G401.6 (cell line): ENCODE data around the gene LCP2.

Experiments used
- FAIRE-seq: peaks from 2 replicates; lab custom pipeline; 2012; peaks lifted over from hg19 to GRCh38; lab: Jason Lieb, UNC

Gene LCP2

DNA sequence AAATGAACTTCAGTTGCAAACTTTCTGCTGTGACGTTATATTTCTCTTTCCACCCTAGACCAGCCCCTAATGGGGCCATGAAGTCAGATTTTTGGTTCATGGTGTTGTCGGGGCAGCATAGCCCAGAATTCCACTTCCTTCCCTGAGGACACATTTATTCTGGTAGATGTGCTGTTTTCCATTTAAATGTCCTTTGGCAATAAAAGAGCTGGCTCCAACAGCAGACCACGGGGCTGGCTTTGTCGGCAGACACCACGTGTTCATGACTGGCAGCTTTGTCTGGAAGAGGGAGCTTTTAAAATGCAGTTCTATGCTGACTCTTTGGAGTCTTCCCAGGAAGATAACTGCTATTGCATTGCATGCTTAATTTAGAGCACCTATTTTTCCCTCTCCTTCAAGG is 17.6 kb upstream of the LCP2 start:
- no peak for FAIRE-seq

GRCh38 chr5:170314541-170315095 is 17.0 kb upstream of the LCP2 start:
- no peak for FAIRE-seq

GRCh38 chr5:170313816-170314215 is 16.2 kb upstream of the LCP2 start:
- FAIRE-seq = no peak

DNA sequence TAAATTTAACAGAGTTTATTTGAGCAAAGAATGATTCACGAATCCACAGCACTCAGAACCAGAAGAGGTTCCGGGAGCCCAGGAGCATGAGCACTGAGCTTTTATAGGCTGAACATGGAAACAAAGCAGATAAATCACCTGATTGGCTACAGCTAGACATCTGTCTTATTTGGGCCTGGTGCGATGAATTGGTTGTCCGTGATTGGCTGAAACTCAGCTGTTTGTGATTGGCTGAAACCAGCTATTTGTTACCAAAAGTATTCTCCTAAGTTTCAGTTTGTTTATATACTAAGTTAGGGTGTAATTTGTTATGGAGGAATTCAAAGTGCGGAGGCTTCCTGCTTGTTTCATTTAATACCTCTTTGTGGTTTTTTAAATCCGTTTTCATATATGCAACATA is 15.8 kb upstream of the LCP2 start:
- no peak for FAIRE-seq

DNA sequence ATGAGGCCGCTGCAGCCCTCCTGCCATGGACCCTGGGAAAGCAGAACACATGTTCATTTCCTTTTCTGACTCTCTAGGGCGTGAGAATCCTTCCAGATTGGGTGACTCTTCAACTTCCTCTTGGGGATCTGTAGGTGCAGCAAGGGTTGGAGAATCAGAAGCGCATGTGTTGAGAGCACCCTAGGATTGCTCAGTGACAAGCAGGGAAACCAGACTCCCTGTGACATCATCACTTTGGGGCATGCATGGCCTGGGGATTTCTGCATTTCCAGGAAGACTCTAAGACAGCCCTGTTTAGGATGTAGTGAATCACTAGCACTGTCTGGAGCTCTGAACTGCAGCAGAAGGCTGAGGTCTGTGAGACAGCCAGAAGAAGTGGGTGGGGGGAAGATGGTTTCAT is 15.1 kb upstream of the LCP2 start:
- FAIRE-seq = no peak

GRCh38 chr5:170312301-170312595 is 14.7 kb upstream of the LCP2 start:
- FAIRE-seq = no peak

DNA sequence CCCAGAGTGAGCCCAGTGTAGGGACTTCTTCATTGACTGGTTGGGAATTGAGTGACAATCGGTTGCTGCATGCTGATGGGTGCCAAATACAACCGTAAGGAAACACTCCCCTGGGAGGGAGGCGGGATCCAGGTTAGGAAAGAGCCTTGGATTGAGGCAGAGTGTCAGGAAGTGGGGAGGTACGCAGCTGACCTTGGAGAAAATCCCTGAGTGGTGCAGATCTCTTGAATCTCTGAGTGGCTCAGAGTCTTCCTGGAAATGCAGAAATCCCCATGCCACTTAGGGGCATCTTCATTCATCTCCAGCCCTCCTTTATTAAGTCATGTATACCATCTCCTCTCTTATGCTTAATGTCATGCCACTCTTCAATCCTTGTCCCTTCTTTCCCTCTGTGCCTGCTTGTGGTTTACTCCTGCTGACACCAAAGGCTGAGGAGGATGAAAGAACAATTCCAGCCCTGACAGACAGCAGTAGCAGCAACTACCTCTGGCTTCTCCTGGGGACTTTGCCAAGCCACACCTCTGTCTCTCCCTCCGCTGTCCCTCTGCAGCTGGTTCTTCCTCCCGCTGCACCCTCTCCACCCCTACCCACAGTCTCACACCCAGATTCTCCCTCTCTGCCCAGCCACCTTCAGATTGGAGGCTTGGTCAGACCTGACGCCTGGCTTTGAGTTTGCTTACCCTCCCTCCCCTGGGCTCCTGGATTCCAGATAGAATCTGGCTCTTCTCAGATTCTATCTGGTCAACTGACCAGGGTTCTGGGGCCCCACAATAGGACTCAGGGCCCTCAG is 14.1 kb upstream of the LCP2 start:
- no peak for FAIRE-seq

DNA sequence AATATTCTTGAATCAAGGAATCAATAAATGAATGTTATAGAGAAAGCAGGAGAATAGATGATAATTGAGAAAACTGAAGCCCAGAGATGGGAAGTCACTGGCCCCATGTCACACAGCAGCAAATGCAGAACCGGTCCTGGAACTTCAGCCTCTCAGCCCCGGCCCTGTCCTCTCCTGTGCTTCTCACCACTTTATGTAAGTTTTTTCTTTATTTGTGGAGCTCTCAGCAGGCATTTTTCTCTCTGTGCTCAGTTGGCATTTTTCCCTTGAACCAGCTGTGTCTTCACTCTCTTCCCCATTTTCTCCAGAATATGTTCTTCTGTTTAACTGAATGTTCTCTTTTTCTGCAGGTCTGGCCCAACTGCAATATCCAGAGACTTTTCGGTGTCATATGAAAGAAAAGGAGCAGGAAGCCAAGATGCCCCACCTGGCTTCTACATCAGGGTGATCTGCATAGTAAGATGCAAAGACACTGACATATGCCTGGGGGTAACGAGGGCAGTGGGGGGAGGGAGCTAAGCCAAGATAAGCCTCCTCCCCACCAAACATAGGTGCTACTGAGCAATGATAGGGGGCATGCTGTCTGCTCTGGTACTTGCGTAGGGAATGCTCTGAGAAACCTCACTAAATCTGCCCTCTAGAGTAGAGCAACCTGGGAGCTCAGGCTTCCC is 12.8 kb upstream of the LCP2 start:
- no peak for FAIRE-seq

DNA sequence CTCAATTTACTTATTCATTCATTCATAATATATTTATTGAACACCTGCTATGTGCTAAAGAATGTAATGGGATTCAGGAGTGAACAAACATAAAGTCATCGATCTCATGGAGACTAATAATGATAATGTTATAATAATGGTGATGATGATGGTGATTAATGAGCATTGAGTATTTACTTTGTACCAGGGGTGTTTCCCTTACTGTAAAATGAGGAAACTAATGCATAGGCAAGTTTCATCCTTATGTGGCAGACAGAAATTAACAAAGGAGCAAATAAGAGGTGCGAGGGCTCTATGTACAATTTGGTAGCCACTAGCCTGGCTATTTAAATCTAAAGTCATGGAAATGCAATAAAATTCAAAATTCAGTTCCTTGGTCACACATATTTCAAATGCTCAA is 11.1 kb upstream of the LCP2 start:
- FAIRE-seq = no peak

DNA sequence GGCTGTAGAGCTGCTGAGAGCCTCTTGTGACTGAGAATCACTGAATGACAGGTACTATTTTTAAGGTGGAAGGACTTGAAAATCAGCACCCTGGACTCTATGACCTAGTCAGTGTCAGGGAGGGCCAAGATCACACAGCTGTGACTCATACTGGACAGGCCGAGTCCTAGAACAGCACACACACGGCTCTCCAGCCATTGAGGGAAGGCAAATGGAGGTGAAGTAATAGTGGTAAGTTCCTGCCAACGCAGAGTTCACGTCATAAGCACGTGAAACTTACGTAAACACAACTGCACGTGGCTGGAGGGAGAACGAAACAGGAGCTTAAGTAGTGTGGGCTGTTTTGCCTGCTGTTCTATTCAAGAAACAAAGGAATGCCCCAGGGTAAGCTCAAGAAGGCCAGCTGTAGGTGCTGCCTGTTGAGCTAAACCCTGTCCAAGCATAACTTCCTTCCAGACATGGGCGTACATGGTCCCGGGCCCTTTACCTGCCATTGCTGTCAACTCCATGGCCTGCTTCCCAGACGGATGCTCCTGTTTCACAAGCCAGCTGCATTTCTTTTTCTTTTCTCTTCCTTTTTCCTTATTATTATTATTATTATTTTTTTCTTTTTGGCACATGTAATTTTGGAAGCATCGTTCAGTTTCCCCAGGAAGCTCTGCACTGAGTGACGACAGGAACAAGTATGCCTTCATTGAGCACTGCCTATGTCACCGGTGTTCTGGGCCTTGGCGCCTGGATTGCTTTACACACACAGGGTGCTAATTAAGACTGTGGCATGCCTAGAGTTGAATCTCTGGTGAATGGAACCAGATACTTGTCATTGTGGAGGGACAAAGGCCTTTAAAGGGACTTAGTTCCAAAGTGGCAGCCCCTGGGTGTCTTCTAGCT is 10.2 kb upstream of the LCP2 start:
- FAIRE-seq = no peak

DNA sequence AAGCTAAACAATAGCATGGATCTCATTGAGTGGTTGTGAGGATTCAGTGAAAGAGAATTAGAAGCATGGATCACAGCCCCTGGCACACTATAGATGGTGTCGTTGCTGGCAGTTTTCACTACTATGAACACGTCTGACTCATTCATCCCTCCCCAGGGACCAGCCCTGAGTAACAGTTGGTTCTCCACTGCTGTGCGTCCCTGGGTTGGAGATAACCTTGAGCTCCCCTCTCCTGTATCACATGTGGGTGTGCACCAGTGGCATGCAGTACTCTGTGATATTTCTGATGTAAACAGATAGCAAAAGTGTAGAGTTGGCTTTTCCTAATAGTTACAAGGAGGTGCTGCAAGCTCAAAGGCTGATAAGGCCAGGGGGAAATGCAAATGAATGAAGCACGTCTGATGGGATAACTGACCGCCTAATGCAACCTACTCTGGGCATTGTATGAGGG is 8.8 kb upstream of the LCP2 start:
- no peak for FAIRE-seq

GRCh38 chr5:170305646-170306025 is 8.1 kb upstream of the LCP2 start:
- no peak for FAIRE-seq

GRCh38 chr5:170305016-170305645 is 7.6 kb upstream of the LCP2 start:
- no peak for FAIRE-seq

- FAIRE-seq = no peak
Observed at GRCh38 chr5:170303549-170303948, 6.0 kb upstream of the LCP2 start.

- FAIRE-seq = no peak
Observed at GRCh38 chr5:170302653-170303501, 5.3 kb upstream of the LCP2 start.

DNA sequence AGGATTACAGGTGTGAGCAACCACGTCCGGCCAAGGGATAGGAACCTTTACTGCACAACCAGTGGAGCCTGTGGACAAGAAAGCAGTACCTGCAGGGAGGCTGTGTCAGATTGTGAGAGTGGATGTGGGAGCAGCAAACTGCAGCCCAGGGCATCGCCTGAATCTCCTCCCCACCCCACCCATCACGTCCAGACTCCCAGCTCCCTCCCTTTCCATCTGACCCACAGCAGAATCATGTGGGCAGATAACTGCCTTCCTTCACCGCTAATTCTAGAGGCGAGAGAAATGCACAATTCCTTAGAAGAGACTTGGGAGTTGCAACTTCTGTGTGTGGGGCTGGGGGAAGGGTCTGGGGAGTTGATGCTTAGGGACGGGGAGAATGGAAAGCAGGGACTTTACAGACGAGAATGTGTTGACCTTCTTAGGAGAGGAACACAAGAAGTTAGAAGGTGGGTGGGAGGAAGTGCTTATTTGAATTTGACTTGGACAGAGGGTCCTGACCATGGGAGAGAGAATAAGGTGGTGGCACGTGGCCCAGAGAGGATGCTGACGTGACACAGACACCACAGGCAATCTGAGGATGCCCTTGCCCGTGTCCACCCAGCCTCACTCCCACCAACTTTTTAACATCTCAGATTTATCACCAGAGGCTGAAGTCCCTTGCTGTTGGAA is 4.5 kb upstream of the LCP2 start:
- no peak for FAIRE-seq

- no peak for FAIRE-seq
Observed at GRCh38 chr5:170301149-170301548, 3.6 kb upstream of the LCP2 start.

DNA sequence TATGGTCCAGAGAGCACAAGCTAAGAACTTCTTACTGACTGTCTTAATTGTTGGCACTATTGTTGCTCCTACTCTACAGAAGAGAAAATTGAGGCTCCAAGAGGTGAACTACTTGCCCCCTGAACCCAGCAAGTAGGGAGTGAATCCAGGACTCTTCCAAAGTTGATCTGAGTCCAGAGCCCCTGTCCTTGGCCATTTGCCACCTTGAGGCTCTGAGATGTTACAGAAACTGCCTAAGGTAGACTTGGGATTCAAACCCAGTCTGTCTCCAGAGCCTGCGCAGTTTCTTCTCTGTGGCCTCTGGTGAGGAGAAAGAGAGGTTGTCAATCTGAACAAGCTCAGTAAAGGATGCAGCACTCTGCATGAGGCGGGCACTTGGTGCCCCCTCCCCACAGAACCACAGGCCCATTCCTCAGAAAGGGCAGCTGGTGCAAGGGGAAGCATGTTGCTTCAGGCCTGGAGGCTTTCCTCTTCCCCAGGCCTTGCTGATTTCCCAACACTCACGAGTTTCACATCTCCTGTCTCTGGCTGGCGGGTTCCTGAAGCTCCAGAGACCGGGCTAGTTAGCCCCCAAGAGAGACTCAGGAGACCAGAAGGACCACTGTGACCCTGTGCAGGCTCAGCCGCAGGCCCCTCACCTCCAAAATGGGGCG is 2.9 kb upstream of the LCP2 start:
- no peak for FAIRE-seq

- FAIRE-seq = no peak
Observed at GRCh38 chr5:170296935-170297588, 515 bp downstream of the LCP2 start.
